Heart left ventricle (tissue), 13 donors: ENCODE measurements around the gene GRIP2.

Source experiments
- POLR2A ChIP-seq, 2 donors: fragments of 450-650 bp; IDR thresholded peaks; one replicate each; pipeline ENCODE4 v1.6.1; 2017; ENCODE audit warnings: antibody characterized with exemption in 2 of 2, mild to moderate bottlenecking in 2 of 2, moderate library complexity in 2 of 2
- TF ChIP-seq, protein P1 (sequence below), 12 donors: fragments of 200-600 bp; sonication (generic) in 4 of 12; IDR thresholded peaks; one replicate each; pipeline versions ENCODE4 v1.5.0 to v1.8.0; 2018 to 2022; ENCODE audit warnings: antibody characterized with exemption in 12 of 12, mild to moderate bottlenecking in 5 of 12
- donor health status: ischemic (EF 13 %, LVEDD 7.1; RV severe dilation, severe dysfunction).
- donor health status: DM: no; HTN: yes; CAD: no.
- donor health status: DM: no; HTN: no; CAD: no.
- donor health status: ischemic (EF 25% LVEDD 6.9; RV normal size, moderate dysfunction).
- donor health status: ischemic (EF 25% LVEDD 5.7; RV mildly dilated, moderate dysfunction).
- donor health status: ischemic (EF 35%, LVEDD 5.7; RV mildly dilated, moderate dysfunction).
- donor health status: nonischemic (EF 11% LVEDD 7.7; RV severe dilation, severe dysfunction).
- donor health status: DM: yes; HTN: yes; CAD: no.
- donor health status: PGD.
- donor health status: ischemic (EF 29% LVEDD 5.4; RV normal size, mild dysfunction).
- donor health status: nonischemic (EF 23%, LVEDD 6.1; RV moderate dilation, normal function).

DNA sequence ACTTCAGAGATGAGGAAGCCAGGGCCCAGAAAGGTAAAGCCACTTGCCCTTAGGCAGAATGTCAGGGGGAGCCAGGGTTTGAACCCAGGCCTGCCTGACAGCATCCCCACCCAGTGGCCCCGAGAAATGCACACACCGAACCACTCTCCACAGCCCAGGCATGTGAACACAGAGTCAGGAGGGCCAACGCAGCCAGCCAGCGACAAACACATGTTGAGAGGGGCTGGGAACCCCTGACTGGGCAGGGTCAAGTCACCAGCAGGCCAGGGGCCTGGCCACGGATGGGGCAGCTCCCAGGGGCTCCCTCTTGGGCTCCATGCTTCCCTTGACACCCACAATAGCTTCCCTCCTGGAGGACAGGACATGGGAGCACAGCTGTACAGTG is 5.1 kb upstream of the GRIP2 start:
- TF ChIP-seq, protein P1, sequence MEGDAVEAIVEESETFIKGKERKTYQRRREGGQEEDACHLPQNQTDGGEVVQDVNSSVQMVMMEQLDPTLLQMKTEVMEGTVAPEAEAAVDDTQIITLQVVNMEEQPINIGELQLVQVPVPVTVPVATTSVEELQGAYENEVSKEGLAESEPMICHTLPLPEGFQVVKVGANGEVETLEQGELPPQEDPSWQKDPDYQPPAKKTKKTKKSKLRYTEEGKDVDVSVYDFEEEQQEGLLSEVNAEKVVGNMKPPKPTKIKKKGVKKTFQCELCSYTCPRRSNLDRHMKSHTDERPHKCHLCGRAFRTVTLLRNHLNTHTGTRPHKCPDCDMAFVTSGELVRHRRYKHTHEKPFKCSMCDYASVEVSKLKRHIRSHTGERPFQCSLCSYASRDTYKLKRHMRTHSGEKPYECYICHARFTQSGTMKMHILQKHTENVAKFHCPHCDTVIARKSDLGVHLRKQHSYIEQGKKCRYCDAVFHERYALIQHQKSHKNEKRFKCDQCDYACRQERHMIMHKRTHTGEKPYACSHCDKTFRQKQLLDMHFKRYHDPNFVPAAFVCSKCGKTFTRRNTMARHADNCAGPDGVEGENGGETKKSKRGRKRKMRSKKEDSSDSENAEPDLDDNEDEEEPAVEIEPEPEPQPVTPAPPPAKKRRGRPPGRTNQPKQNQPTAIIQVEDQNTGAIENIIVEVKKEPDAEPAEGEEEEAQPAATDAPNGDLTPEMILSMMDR (IDR thresholded peaks at IDR 0.05) = no peak
- TF ChIP-seq POLR2A (IDR thresholded peaks at IDR 0.05) = no peak
